CD14-positive monocyte (primary cell): ENCODE results near the gene C6orf132. TPM values are rescaled to one million over a fixed set of nuclear protein-coding genes. Genes with fewer than 3 reads are reported as not detected.

ENCODE experiments used
- DNase-seq, 3 donors: peaks; one replicate each; pipeline ENCODE4 v3.0.0-alpha.2; 2011 to 2022
- H2AFZ ChIP-seq: 2 replicates; pipeline ENCODE4 v1.6.0; 2012; ENCODE audit warnings: mild to moderate bottlenecking, low read depth, low read length, inconsistent platforms; ENCODE audit not compliant: insufficient read depth, poor library complexity, severe bottlenecking
- H3K27ac ChIP-seq, 2 donors: 1 replicate in 1 of 2; 2 replicates in 1 of 2; pipeline ENCODE4 v1.5.1; 2012 to 2013; ENCODE audit warnings: low read length in 2 of 2, control low read depth in 1 of 2, inconsistent platforms in 1 of 2, low read depth in 1 of 2, mild to moderate bottlenecking in 1 of 2
- H3K27me3 ChIP-seq, 2 donors: one replicate each; pipeline versions ENCODE4 v1.6.0 to v1.6.1; 2011 to 2013; ENCODE audit warnings: low read length in 2 of 2; ENCODE audit not compliant: control insufficient read depth in 2 of 2, insufficient read depth in 2 of 2
- H3K36me3 ChIP-seq, 2 donors: replicated peaks in 1 of 2; 1 replicate in 1 of 2; 2 replicates in 1 of 2; pipeline versions ENCODE4 v1.5.1 to v1.6.1; 2012 to 2013; ENCODE audit warnings: low read length in 2 of 2, control low read depth in 1 of 2, inconsistent platforms in 1 of 2, mild to moderate bottlenecking in 1 of 2; ENCODE audit not compliant: insufficient read depth in 2 of 2, control insufficient read depth in 1 of 2
- H3K4me1 ChIP-seq, 2 donors: 1 replicate in 1 of 2; 2 replicates in 1 of 2; pipeline versions ENCODE4 v1.5.1 to v1.6.1; 2012 to 2013; ENCODE audit warnings: low read length in 2 of 2, control low read depth in 1 of 2, inconsistent platforms in 1 of 2, mild to moderate bottlenecking in 1 of 2, moderate library complexity in 1 of 2; ENCODE audit not compliant: insufficient read depth in 2 of 2, control insufficient read depth in 1 of 2
- H3K4me2 ChIP-seq: replicated peaks from 2 replicates; pipeline ENCODE3; 2012; ENCODE audit warnings: low read length, moderate library complexity, mild to moderate bottlenecking; ENCODE audit not compliant: poor library complexity, severe bottlenecking; ENCODE audit errors: extremely low read depth
- H3K4me3 ChIP-seq, 3 experiments: fragments of 200-600 bp in 1 of 3; sonication (generic) in 1 of 3; replicated peaks in 1 of 3; 1 replicate in 2 of 3; 2 replicates in 1 of 3; pipeline ENCODE4 v1.5.1; 2011 to 2013; ENCODE audit warnings: low read length in 3 of 3, mild to moderate bottlenecking in 3 of 3, control low read depth in 2 of 3, low read depth in 2 of 3, inconsistent platforms in 1 of 3, moderate library complexity in 1 of 3
- H3K79me2 ChIP-seq: 2 replicates; pipeline ENCODE4 v1.6.0; 2012; ENCODE audit warnings: mild to moderate bottlenecking, control low read depth, inconsistent platforms, low read length, moderate library complexity; ENCODE audit not compliant: insufficient read depth
- H3K9ac ChIP-seq: 2 replicates; pipeline ENCODE4 v1.6.0; 2017; ENCODE audit warnings: low read length, mild to moderate bottlenecking; ENCODE audit not compliant: insufficient read depth, poor library complexity, severe bottlenecking
- H3K9me3 ChIP-seq, 2 donors: replicated peaks in 1 of 2; 1 replicate in 1 of 2; 2 replicates in 1 of 2; pipeline versions ENCODE4 v1.5.1 to v1.6.1; 2012 to 2013; ENCODE audit warnings: low read length in 2 of 2, control low read depth in 1 of 2; ENCODE audit not compliant: control insufficient read depth in 1 of 2, insufficient read depth in 1 of 2
- H4K20me1 ChIP-seq: 2 replicates; pipeline ENCODE4 v1.6.0; 2012; ENCODE audit warnings: mild to moderate bottlenecking, low read length, control low read depth, moderate library complexity; ENCODE audit not compliant: insufficient read depth
- H3K27ac Mint-ChIP-seq, 7 donors: one replicate each; pipeline ENCODE4 v1.8.0; 2020; ENCODE audit warnings: mild to moderate bottlenecking in 7 of 7, mixed read lengths in 7 of 7, moderate library complexity in 6 of 7, inconsistent platforms in 2 of 7
- H3K27me3 Mint-ChIP-seq, 3 donors: one replicate each; pipeline ENCODE4 v1.8.0; 2021 to 2022; ENCODE audit warnings: low read depth in 3 of 3, mild to moderate bottlenecking in 3 of 3, mixed read lengths in 3 of 3, moderate library complexity in 3 of 3, inconsistent platforms in 1 of 3
- H3K36me3 Mint-ChIP-seq, 2 donors: one replicate each; pipeline ENCODE4 v1.8.0; 2020; ENCODE audit warnings: mixed read lengths in 2 of 2, inconsistent platforms in 1 of 2, mild to moderate bottlenecking in 1 of 2
- H3K4me1 Mint-ChIP-seq: one replicate; pipeline ENCODE4 v1.8.0; 2020; ENCODE audit warnings: mild to moderate bottlenecking, mixed read lengths
- H3K4me3 Mint-ChIP-seq, 2 donors: one replicate each; pipeline ENCODE4 v1.8.0; 2020; ENCODE audit warnings: mild to moderate bottlenecking in 2 of 2, mixed read lengths in 2 of 2, moderate library complexity in 1 of 2
- H3K9me3 Mint-ChIP-seq, 7 donors: one replicate each; pipeline ENCODE4 v1.8.0; 2020 to 2022; ENCODE audit warnings: mixed read lengths in 7 of 7, mild to moderate bottlenecking in 6 of 7, moderate library complexity in 6 of 7, inconsistent platforms in 2 of 7
- WGBS: methylation state at CpG from one replicate; pipeline ENCODE4 v1.1.5; 2013; ENCODE audit warnings: missing lambda C conversion rate; ENCODE audit not compliant: insufficient coverage; 5-methylcytosine and 5-hydroxymethylcytosine counted together
- intact Hi-C, 2 donors: fragments of 100-400 bp; cut with micrococcal nuclease; formaldehyde crosslinking; loops; one replicate each; pipeline versions ENCODE4 v1.15.0 to v1.15.1; 2023
- polyA plus RNA-seq, 3 donors: library from polyadenylated mRNA; depleted of rRNA in 1 of 3; unstranded in 2 of 3; stranded (reverse) in 1 of 3; fragments of 300-500 nt in 2 of 3; fragments of >200 nt in 1 of 3; fragmentation: Illumina TruSeq in 2 of 3; gene quantifications; 1 replicate in 2 of 3; 2 replicates in 1 of 3; pipeline ENCODE4 v1.2.3, GENCODE V29; 2012 to 2021
- TF ChIP-seq, protein P1 (sequence below): fragments of 200-600 bp; IDR thresholded peaks from one replicate; pipeline ENCODE4 v1.8.0; 2022; ENCODE audit warnings: antibody characterized with exemption, mild to moderate bottlenecking

Gene C6orf132
- polyA plus RNA-seq, 3 donors: not detected

DNA sequence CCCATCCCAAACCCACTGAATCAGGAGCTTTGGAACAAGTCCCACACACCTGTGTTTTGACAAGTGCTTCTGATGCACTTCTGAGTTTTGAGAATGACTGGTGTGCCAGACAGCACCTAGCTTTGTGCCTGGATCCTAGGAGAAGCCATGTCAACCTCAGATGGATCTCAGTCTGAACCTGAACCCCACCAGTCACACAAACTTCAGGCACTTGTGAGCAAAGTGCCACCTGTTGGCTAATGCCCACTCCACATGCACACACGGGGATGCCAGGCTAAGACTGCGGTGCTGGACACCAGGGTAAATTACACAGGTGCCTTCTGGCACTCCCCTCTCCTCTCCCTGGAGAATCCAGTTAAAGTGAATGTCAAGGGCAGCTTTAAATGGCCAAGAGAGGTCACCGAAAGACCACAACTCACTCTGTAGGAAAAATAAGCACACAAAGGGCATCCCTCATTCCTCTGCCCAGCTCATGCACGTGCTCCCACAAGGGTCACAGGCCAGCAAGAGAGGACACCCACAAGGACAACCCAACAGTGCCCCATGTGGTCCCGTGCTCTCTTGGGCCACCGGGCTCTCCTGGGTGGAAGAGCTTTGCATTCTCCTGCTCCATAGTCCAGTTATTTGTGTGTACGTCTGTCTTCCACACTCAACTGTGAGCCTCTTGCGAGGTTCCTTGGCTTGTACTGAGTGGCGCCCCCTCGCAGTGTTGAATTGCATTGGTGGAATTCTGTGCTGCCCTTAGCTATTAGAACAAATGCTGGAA is 46.5 kb downstream of the C6orf132 start:
- WGBS: 91% methylated on average over 10 of the region's 10 CpGs
- Histone ChIP-seq H3K9me3 (no peaks in the 10 kb centered on the region), H3K27ac (no peak overlapping the region), H3K36me3 (no peaks in the 10 kb centered on the region), H3K27me3 (no peaks in the 10 kb centered on the region), H4K20me1 (no peaks in the 10 kb centered on the region), H3K4me2 (no peak overlapping the region), H3K4me3 (no peak overlapping the region), H3K9ac (no peak overlapping the region), H3K79me2 (no peaks in the 10 kb centered on the region), H3K4me1 (no peaks in the 10 kb centered on the region), H2AFZ (no peak overlapping the region)
- TF ChIP-seq, protein P1, sequence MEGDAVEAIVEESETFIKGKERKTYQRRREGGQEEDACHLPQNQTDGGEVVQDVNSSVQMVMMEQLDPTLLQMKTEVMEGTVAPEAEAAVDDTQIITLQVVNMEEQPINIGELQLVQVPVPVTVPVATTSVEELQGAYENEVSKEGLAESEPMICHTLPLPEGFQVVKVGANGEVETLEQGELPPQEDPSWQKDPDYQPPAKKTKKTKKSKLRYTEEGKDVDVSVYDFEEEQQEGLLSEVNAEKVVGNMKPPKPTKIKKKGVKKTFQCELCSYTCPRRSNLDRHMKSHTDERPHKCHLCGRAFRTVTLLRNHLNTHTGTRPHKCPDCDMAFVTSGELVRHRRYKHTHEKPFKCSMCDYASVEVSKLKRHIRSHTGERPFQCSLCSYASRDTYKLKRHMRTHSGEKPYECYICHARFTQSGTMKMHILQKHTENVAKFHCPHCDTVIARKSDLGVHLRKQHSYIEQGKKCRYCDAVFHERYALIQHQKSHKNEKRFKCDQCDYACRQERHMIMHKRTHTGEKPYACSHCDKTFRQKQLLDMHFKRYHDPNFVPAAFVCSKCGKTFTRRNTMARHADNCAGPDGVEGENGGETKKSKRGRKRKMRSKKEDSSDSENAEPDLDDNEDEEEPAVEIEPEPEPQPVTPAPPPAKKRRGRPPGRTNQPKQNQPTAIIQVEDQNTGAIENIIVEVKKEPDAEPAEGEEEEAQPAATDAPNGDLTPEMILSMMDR: no peak
- Mint-ChIP-seq H3K4me3 (no peak overlapping the region), H3K9me3 (no peaks in the 10 kb centered on the region), H3K36me3 (no peaks in the 10 kb centered on the region), H3K27ac (no peak overlapping the region), H3K27me3 (peaks cover 0 to 8% (median 5%) of the 10 kb centered on the region in 3 donors), H3K4me1 (no peaks in the 10 kb centered on the region)
- intact Hi-C loops: no loop called here
- no peak for DNase-seq

DNA sequence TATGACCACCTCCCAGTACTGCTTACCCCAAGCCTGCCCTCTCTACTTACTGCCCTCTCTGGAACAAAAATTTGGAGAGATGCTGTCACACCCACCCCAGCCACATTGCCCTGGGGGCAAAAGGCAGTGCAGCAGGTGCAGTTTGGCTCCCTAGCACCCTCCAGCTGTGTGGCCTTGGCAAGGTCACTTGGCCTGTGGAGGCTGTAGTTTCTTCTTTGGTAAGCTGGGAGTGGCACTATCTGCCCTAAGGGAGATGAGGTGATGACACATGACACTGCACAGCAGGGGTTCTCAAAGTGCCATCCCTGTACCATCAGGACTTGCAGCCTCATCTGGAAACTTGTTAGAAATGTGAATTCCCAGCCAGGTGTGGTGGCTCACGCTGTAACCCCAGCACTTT is 47.3 kb downstream of the C6orf132 start:
- Histone ChIP-seq H4K20me1 (no peaks in the 10 kb centered on the region), H3K9ac (no peak overlapping the region), H3K36me3 (no peaks in the 10 kb centered on the region), H3K4me2 (no peak overlapping the region), H3K27ac (no peak overlapping the region), H2AFZ (no peak overlapping the region), H3K79me2 (no peaks in the 10 kb centered on the region), H3K27me3 (no peaks in the 10 kb centered on the region), H3K4me3 (no peak overlapping the region), H3K9me3 (no peaks in the 10 kb centered on the region), H3K4me1 (no peaks in the 10 kb centered on the region)
- Mint-ChIP-seq H3K36me3 (no peaks in the 10 kb centered on the region), H3K27me3 (peaks cover 2 to 9% (median 8%) of the 10 kb centered on the region in 3 donors), H3K4me3 (no peak overlapping the region), H3K4me1 (no peaks in the 10 kb centered on the region), H3K27ac (no peak overlapping the region), H3K9me3 (no peaks in the 10 kb centered on the region)
- intact Hi-C loops: no loop called here
- no peak for DNase-seq
- TF ChIP-seq, protein P1: no peak
- WGBS: no CpG with 5 or more reads among the region's 1 CpG
